AG04450 (cell line): ENCODE measurements around the gene LPIN2. TPM values are rescaled to one million over a fixed set of nuclear protein-coding genes. Genes with fewer than 3 reads are reported as not detected.

Experiments
- CTCF ChIA-PET: fragments of 300-600, 350-600 bp; formaldehyde crosslinking; extraction: SDS; loops from one replicate; lab custom pipeline; 2022; ENCODE audit warnings: antibody characterized with exemption, inconsistent platforms; lab: Charles Lee
- POLR2A ChIA-PET: fragments of 350-600 bp; formaldehyde crosslinking; extraction: SDS; loops from one replicate; lab custom pipeline; 2021; ENCODE audit warnings: antibody characterized with exemption, inconsistent platforms; lab: Yijun Ruan, JAX
- DNase-seq: peaks from one replicate; pipeline ENCODE4 v3.0.0-alpha.2; 2011; ENCODE audit warnings: low read depth, low spot score
- H3K27ac ChIP-seq: one replicate; pipeline ENCODE4 v1.5.1; 2012; ENCODE audit warnings: low read depth, low read length, control low read depth
- H3K27me3 ChIP-seq: one replicate; pipeline ENCODE4 v1.6.0; 2012; ENCODE audit warnings: low read length; ENCODE audit not compliant: control insufficient read depth, insufficient read depth
- H3K4me3 ChIP-seq: 2 replicates; pipeline ENCODE4 v1.5.1; 2011; ENCODE audit warnings: mild to moderate bottlenecking, low read depth, low read length, control low read depth
- H3K9me3 ChIP-seq: 2 replicates; pipeline ENCODE4 v1.5.1; 2012; ENCODE audit warnings: low read length; ENCODE audit not compliant: control insufficient read depth, insufficient read depth
- polyA plus RNA-seq: library from polyadenylated mRNA; depleted of rRNA; stranded (reverse); fragments of >200 nt; gene quantifications from 2 replicates; pipeline ENCODE4 v1.2.3, GENCODE V29; 2011
- TF ChIP-seq, protein P1 (sequence below): IDR thresholded peaks from 2 replicates; pipeline ENCODE4 v1.5.1; 2011; ENCODE audit warnings: low read depth, low read length, control low read depth, inconsistent platforms

LPIN2 gene
- polyA plus RNA-seq, 1 experiment: 46.7 TPM

DNA sequence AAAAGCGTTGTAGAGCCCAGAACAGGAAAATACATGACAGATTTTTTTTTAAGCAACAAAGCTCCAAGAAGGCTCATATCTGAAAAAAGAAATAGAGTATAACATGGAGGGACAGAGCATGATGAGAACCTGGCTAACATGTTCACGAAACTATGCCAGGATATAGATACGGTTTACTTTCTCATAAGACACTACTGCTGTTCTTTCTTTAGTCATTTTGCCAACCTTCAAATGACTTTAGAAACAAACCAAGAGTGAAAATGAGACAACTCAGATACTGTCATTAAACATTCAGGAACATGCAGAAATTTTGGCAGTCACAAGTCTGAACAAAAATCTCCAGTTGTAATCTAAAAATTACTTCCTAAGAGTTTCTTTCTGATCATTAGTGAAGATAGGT lies 14.3 kb downstream of the LPIN2 start:
- Histone ChIP-seq H3K27ac (no peak overlapping the region), H3K4me3 (no peak overlapping the region), H3K27me3 (no peaks in the 10 kb centered on the region), H3K9me3 (0 out of 2 replicates have a peak, but pooled peaks cover 3% of the 10 kb centered on the region)
- DNase-seq: no peak
- POLR2A ChIA-PET: interaction anchor here (1.2 kb wide), 1 partner anchor 64 kb away, joined by 6 read pairs; no protein-coding TSS in a partner anchor
- CTCF ChIA-PET: interaction anchor here (1.0 to 1.2 kb wide), 2 partner anchors 10 to 130 kb away, joined by 3 to 4 read pairs; no protein-coding TSS in a partner anchor
- TF ChIP-seq, protein P1, sequence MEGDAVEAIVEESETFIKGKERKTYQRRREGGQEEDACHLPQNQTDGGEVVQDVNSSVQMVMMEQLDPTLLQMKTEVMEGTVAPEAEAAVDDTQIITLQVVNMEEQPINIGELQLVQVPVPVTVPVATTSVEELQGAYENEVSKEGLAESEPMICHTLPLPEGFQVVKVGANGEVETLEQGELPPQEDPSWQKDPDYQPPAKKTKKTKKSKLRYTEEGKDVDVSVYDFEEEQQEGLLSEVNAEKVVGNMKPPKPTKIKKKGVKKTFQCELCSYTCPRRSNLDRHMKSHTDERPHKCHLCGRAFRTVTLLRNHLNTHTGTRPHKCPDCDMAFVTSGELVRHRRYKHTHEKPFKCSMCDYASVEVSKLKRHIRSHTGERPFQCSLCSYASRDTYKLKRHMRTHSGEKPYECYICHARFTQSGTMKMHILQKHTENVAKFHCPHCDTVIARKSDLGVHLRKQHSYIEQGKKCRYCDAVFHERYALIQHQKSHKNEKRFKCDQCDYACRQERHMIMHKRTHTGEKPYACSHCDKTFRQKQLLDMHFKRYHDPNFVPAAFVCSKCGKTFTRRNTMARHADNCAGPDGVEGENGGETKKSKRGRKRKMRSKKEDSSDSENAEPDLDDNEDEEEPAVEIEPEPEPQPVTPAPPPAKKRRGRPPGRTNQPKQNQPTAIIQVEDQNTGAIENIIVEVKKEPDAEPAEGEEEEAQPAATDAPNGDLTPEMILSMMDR: no peak

GRCh38 chr18:2997846-2998564 lies 14.9 kb downstream of the LPIN2 start:
- TF ChIP-seq, protein P1: no peak
- ChIA-PET CTCF (interaction anchor here (0.5 to 1.1 kb wide), 3 partner anchors 10 to 131 kb away, joined by 3 to 5 read pairs (median 4); no protein-coding TSS in a partner anchor), POLR2A (no interaction called here)
- 0 out of 2 replicates have a peak, but pooled peaks cover 3% of the 10 kb centered on the region for H3K9me3 ChIP-seq
- H3K27ac ChIP-seq: no peak overlapping the region
- H3K27me3 ChIP-seq: no peaks in the 10 kb centered on the region
- DNase-seq: no peak
- no peak overlapping the region for H3K4me3 ChIP-seq

GRCh38 chr18:2997429-2997828 lies 15.5 kb downstream of the LPIN2 start:
- Histone ChIP-seq H3K27ac (no peak overlapping the region), H3K9me3 (0 out of 2 replicates have a peak, but pooled peaks cover 3% of the 10 kb centered on the region), H3K27me3 (no peaks in the 10 kb centered on the region), H3K4me3 (no peak overlapping the region)
- TF ChIP-seq, protein P1: no peak
- DNase-seq: no peak
- ChIA-PET CTCF (interaction anchor here (0.5 to 1.1 kb wide), 2 partner anchors 11 to 128 kb away, joined by 4 to 5 read pairs; no protein-coding TSS in a partner anchor), POLR2A (no interaction called here)

- POLR2A ChIA-PET: interaction anchor here (1.2 kb wide), 1 partner anchor 10 kb away, joined by 3 read pairs; no protein-coding TSS in a partner anchor
- Histone ChIP-seq H3K27me3 (no peaks in the 10 kb centered on the region), H3K4me3 (no peak overlapping the region), H3K27ac (no peak overlapping the region), H3K9me3 (peaks cover 4% of the 10 kb centered on the region)
- CTCF ChIA-PET: interaction anchor here (1.1 to 1.2 kb wide), 2 partner anchors 67 to 134 kb away, joined by 3 to 4 read pairs; no protein-coding TSS in a partner anchor
- TF ChIP-seq, protein P1: no peak; the same call in 1 of the 2 replicates
- DNase-seq: no peak
Observed at GRCh38 chr18:2994603-2995432, 18.1 kb downstream of the LPIN2 start.
